Right lobe of liver (tissue), 6 donors: ENCODE data around the gene AFDN. TPM values are rescaled to one million over a fixed set of nuclear protein-coding genes. Genes with fewer than 3 reads are reported as not detected.

Source experiments
- ATAC-seq, 4 donors: fragments of 200-7000 bp; cut with Tn5 transposase; one replicate each; pipeline ENCODE4 v1.9.1; 2020; ENCODE audit warnings: mild to moderate bottlenecking in 4 of 4, moderate library complexity in 4 of 4
- DNase-seq, 3 donors: peaks; one replicate each; pipeline ENCODE4 v3.0.0-alpha.2; 2020
- H3K27ac ChIP-seq, 3 donors: fragments of 200-600 bp; one replicate each; pipeline ENCODE4 v1.8.0; 2022
- H3K27me3 ChIP-seq, 2 donors: fragments of 200-600 bp; one replicate each; pipeline ENCODE4 v1.8.0; 2022
- H3K36me3 ChIP-seq, 4 donors: fragments of 200-600 bp; sonication (generic) in 1 of 4; one replicate each; pipeline versions ENCODE4 v1.5.1 to v1.8.0; 2017 to 2022; ENCODE audit warnings: control low read depth in 1 of 4
- H3K4me1 ChIP-seq, 4 donors: fragments of 200-600 bp; sonication (generic) in 1 of 4; one replicate each; pipeline versions ENCODE4 v1.5.1 to v1.8.0; 2017 to 2022; ENCODE audit warnings: control low read depth in 1 of 4
- H3K4me3 ChIP-seq, 3 donors: fragments of 200-600 bp; one replicate each; pipeline ENCODE4 v1.8.0; 2022
- H3K9me3 ChIP-seq, 4 donors: fragments of 200-600 bp; sonication (generic) in 1 of 4; one replicate each; pipeline versions ENCODE4 v1.5.1 to v1.8.0; 2017 to 2022; ENCODE audit warnings: control low read depth in 1 of 4
- CTCF ChIP-seq, 4 donors: fragments of 200-600 bp in 3 of 4; fragments of 450-650 bp in 1 of 4; IDR thresholded peaks; one replicate each; pipeline versions ENCODE4 v1.5.1 to v1.8.0; 2016 to 2022; ENCODE audit warnings: antibody characterized with exemption in 4 of 4, mild to moderate bottlenecking in 2 of 4
- POLR2A ChIP-seq: fragments of 450-650 bp; IDR thresholded peaks from one replicate; pipeline ENCODE4 v1.6.1; 2017; ENCODE audit warnings: antibody characterized with exemption, mild to moderate bottlenecking
- WGBS: methylation state at CpG from one replicate; pipeline ENCODE4 v1.1.6; 2018; ENCODE audit warnings: low coverage, low lambda C conversion rate; ENCODE audit not compliant: insufficient coverage; ENCODE audit errors: missing lambda C conversion rate; 5-methylcytosine and 5-hydroxymethylcytosine counted together
- intact Hi-C, 2 donors: fragments of 100-400 bp; cut with DNase I; formaldehyde crosslinking; loops; one replicate each; pipeline versions ENCODE4 v1.11.2 to v1.14.1; 2022
- total RNA-seq, 6 experiments: library from RNA; depleted of rRNA in 2 of 6; stranded (reverse); fragments of >200 nt in 2 of 6; fragmentation: NEBNext Ultra II Directional in 3 of 6; extraction: Animal tissue kit (Norgen Biotek cat#: 25700) in 3 of 6; gene quantifications; one replicate each; pipeline versions ENCODE4 v1.1.0 to v1.2.4, GENCODE V29; 2016 to 2023
- donor health status: DM: no; HTN: yes; CAD: no.
- donor health status: DM: no; HTN: no; CAD: no.
- donor health status: DM: no; HTN: no; CAD: no.
- donor health status: DM: no; HTN: yes; CAD: no.
- donor health status: DM: no; HTN: yes; CAD: no.

Gene AFDN
- total RNA-seq, 6 experiments from 2014 or later: 77.0 to 106 (median 85.5) TPM

GRCh38 chr6:167858086-167858591 is 31.4 kb downstream of the AFDN start:
- DNase-seq: no peak
- Histone ChIP-seq H3K27ac (peak overlapping the region; percentile 17 to 33 (median 30)), H3K4me1 (peaks cover 0 to 48% (median 23%) of the 10 kb centered on the region in 4 donors), H3K36me3 (no peaks in the 10 kb centered on the region), H3K27me3 (no peaks in the 10 kb centered on the region), H3K9me3 (no peaks in the 10 kb centered on the region), H3K4me3 (no peak overlapping the region)
- ATAC-seq: peak; percentile 70 to 83 (median 74)
- 17% methylated on average over 1 of the region's 1 CpG for WGBS
- intact Hi-C loops: no loop called here
- TF ChIP-seq CTCF (IDR thresholded peaks at IDR 0.05) (no peak), POLR2A (no peak)

- intact Hi-C loops: no loop called here
- Histone ChIP-seq H3K4me1 (peaks cover 0 to 55% (median 26%) of the 10 kb centered on the region in 4 donors), H3K9me3 (no peaks in the 10 kb centered on the region), H3K4me3 (no peak overlapping the region), H3K27me3 (no peaks in the 10 kb centered on the region), H3K27ac (peak overlapping the region in 1 of 3 donors; percentile 30), H3K36me3 (no peaks in the 10 kb centered on the region)
- WGBS: 26% methylated on average over 7 of the region's 7 CpGs
- DNase-seq: no peak
- ATAC-seq: peak in 1 of 4 donors; percentile 54
- no peak for TF ChIP-seq CTCF (IDR thresholded peaks at IDR 0.05)
- TF ChIP-seq POLR2A: no peak
These were observed 32.3 kb downstream of the AFDN start for GRCh38 chr6:167858842-167859664.

- Histone ChIP-seq H3K4me3 (no peak overlapping the region), H3K27me3 (no peaks in the 10 kb centered on the region), H3K4me1 (peaks cover 0 to 51% (median 23%) of the 10 kb centered on the region in 4 donors), H3K36me3 (no peaks in the 10 kb centered on the region), H3K27ac (no peak overlapping the region), H3K9me3 (no peaks in the 10 kb centered on the region)
- intact Hi-C loops: no loop called here
- TF ChIP-seq POLR2A (no peak), CTCF (IDR thresholded peaks at IDR 0.05) (no peak)
- WGBS: 84% methylated on average over 4 of the region's 4 CpGs
- ATAC-seq (no peak), DNase-seq (no peak)
These were observed 34.0 kb downstream of the AFDN start for GRCh38 chr6:167860550-167861226.

GRCh38 chr6:167861424-167861823 is 34.7 kb downstream of the AFDN start:
- Histone ChIP-seq H3K4me1 (peaks cover 0 to 47% (median 21%) of the 10 kb centered on the region in 4 donors), H3K4me3 (no peak overlapping the region), H3K27ac (no peak overlapping the region), H3K9me3 (no peaks in the 10 kb centered on the region), H3K27me3 (no peaks in the 10 kb centered on the region), H3K36me3 (no peaks in the 10 kb centered on the region)
- DNase-seq (no peak), ATAC-seq (no peak)
- TF ChIP-seq POLR2A (no peak), CTCF (IDR thresholded peaks at IDR 0.05) (no peak)
- intact Hi-C loops: no loop called here
